Urothelium cell line (cell line): ENCODE results near the gene OLFM1.

Source experiments
- DNase-seq: peaks from one replicate; pipeline ENCODE4 v3.0.0; 2011; ENCODE audit warnings: low spot score, mixed read lengths
- FAIRE-seq: peaks from 2 replicates; lab custom pipeline; 2011; peaks lifted over from hg19 to GRCh38; lab: Jason Lieb, UNC

The OLFM1 gene

GRCh38 chr9:135087899-135088347 is 455 bp downstream of the OLFM1 start:
- DNase-seq (no peak), FAIRE-seq (no peak)

DNA sequence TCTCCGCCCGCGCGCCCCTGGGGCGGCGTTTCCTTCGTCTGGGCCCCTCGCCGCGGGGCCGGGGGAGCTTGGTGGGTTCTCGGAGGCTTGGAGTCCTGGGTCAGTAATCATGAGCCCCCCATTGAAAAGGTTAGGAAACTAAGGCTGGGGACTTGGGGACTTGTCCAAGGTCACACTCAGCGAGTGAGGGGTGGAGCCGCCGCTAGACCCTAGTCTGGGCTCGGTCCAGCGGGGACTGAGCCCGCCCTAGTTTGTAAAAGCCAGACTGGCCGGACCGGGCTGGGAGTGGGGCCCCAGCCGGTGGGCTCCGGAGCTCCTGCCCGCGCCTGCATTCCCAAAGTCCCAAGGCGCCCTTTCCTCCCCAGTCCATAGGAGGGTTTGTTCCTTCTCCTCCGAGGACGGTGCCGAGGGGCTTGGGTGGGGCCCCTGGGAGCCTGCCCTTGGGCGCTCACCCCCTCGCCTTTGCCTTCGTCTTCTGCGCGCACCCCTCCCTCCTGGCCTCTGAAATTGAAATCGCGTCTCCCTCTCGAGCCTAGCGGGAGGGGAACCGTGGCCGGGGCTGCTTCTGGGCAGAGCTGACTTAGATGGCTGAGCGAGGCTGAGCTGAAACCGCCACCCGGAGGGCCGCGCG is 995 bp downstream of the OLFM1 start:
- DNase-seq (no peak), FAIRE-seq (no peak)

- DNase-seq = no peak
- FAIRE-seq = no peak
These were observed 1.7 kb downstream of the OLFM1 start for GRCh38 chr9:135088979-135089847.

DNA sequence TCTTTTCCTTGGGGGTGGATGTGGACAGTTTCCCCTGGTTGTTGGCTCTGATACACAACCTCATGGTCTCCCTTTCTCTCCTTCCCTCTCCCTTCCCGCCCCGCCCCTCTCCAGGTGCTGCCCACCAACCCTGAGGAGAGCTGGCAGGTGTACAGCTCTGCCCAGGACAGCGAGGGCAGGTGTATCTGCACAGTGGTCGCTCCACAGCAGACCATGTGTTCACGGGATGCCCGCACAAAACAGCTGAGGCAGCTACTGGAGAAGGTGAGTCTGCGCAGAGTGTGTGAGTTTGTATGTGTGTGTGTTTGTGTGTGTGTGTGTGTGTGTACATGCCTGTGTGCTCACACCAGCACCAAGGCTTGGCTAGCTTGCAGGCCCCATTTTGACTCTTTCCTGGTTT is 2.6 kb downstream of the OLFM1 start:
- DNase-seq (no peak), FAIRE-seq (no peak)

GRCh38 chr9:135090547-135090946 is 3.1 kb downstream of the OLFM1 start:
- peak; percentile 30 for DNase-seq
- FAIRE-seq = no peak

- peak; percentile 99 for FAIRE-seq
These were observed 4.1 kb downstream of the OLFM1 start for GRCh38 chr9:135091545-135091944.

DNA sequence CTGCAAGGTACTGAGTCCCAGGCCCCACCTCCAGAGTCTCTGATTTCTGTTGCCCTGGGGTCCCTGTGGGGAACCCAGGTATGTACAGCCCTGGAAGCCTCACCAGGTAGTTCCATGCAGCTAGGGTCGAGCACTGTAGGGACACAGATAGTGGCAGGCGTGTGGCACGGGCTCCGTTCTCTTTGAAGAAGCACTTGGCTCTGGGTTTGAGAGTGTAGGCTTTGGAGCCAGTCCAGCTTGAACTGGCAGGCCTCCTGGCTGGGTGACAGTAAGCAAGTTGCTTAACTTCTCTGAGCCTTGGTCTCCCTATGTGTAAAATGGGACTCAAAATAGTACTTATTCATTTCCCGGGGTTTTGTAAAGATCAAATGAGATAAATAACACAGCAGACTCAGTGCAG is 5.6 kb downstream of the OLFM1 start:
- no peak for FAIRE-seq
- DNase-seq = no peak

More at GRCh38 chr9:135091545-135091944, 4.1 kb downstream of the OLFM1 start:
- DNase-seq = no peak

- FAIRE-seq (no peak), DNase-seq (no peak)
These were observed 6.6 kb downstream of the OLFM1 start for GRCh38 chr9:135093911-135094584.

DNA sequence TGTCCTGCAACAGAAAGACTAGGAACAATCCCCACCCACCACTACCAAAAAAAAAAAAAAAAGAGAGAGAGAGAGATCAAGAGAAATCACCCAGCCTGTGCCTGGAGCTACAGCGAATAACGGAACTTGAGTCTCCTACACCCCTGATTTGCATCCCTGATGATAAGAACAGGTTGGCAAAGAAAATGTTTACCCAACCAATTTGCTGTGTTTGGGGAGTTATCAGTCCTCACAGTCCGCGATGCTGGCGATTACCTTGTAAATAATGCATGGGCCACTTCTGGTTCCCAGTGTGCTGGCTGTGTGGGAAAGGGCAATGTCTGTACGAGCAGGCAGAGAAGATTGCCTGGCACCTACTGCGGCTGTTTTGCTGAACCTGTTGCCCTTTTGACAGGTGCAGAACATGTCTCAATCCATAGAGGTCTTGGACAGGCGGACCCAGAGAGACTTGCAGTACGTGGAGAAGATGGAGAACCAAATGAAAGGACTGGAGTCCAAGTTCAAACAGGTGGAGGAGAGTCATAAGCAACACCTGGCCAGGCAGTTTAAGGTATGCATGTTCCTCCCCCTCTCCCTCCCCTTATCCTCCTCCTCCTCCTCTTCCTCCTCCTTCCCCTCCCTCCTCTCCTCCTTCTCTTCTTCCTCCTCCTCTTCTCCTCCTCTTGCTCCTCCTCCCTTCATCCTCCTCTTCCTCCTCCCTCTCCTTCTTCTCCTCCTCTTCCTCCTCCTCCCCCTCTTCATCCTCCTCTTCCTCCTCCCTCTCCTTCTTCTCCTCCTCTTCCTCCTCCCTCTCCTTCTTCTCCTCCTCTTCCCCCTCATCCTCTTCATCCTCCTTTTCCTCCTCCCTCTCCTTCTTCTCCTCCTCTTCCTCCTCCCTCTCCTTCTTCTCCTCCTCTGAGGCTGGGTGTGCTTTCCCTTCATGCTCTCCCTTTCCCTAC is 8.3 kb downstream of the OLFM1 start:
- FAIRE-seq (no peak), DNase-seq (no peak)

DNA sequence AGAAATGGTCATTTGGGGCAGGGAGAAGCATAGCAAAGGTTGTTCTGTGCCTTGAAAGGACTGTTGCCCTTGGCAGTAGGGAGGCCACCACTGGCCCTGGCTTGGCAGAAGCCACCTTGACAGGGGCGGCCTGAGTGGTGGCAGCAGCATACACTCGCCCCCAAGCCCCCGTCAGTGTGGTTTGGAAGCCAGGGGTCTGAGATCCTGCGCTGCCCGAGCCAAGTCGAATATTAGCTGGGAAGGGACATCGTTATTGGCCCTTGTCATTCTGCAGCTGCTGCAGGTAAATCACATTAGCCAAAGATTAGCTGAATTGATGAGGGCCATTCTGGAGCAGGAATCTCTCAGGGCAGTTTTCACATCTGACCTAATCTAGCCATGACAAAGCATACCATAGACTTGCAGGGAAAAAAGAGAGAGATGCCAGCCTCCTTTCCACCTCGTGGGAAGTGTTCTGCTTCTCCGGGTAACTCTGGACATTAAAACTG is 9.0 kb downstream of the OLFM1 start:
- no peak for DNase-seq
- no peak for FAIRE-seq

GRCh38 chr9:135098400-135099105 is 11.1 kb downstream of the OLFM1 start:
- FAIRE-seq = peak; percentile 50

DNA sequence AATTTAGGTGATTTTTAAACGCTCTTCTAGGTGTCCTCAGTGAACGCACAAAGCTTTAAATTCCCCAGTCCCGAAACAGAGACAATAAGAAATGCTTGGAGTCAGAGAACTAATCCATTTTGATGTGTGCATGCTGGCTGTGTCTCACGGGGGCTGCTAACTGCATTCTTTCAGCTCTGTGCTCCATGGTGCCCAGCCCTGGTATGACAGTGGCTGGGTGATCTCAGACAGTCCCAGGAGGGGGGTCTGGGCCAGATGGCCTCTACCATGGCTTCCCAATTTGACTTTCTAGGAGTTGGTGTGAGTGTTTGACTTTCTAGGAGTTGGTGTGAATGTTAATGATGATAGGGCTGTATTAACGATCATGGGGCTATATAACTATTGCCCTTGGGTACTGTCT is 12.1 kb downstream of the OLFM1 start:
- DNase-seq (no peak), FAIRE-seq (no peak)

More at GRCh38 chr9:135098400-135099105, 11.1 kb downstream of the OLFM1 start:
- peak; percentile 57 for DNase-seq

DNA sequence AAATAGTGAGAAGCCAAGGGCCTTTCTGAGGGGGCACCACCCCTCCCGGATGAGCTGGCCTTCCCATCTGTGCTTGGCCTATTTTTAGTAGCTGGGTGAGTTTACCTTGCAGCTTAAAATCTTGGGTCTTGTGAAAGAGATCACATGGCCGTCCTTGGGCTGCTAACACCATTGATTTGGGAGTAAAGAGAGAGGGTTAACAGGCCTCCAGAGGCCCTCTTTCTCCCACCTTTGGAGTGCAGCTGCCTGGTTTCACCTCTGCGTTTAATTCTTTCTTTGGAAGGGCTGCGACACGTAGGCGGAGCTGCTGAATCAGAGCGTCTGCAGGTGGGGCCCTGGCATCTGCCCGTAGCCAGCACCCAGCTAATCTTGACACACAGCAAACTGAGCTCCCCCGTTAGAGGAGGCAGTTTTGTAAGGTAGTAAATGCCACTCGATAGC is 12.8 kb downstream of the OLFM1 start:
- no peak for FAIRE-seq
- no peak for DNase-seq

- FAIRE-seq (no peak), DNase-seq (no peak)
These were observed 13.4 kb downstream of the OLFM1 start for GRCh38 chr9:135100725-135101410.

DNA sequence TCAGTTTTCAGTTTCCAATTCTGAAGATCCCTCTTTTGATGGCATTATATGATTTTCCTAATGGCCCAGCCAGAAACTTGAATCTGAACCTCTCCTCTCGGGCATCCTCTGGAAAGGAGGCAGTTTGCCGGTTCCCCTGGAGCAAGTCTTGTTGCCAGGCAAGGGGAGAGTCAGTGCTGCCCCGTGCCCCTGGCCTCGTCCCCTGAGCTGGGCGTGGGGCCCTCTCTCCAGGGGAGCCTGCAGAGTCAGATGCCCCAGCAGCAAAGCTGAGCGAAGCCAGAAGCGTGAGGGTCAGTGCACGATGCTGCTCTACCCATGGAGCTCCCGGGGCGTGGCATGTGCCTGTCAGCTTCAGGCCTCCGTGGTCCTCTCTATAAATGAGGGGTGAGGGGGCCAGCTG is 14.0 kb downstream of the OLFM1 start:
- DNase-seq (no peak), FAIRE-seq (no peak)

- no peak for FAIRE-seq
- DNase-seq = no peak
These were observed 14.5 kb downstream of the OLFM1 start for GRCh38 chr9:135101926-135102325.

- DNase-seq = no peak
- no peak for FAIRE-seq
These were observed 14.9 kb downstream of the OLFM1 start for GRCh38 chr9:135102331-135102730.

DNA sequence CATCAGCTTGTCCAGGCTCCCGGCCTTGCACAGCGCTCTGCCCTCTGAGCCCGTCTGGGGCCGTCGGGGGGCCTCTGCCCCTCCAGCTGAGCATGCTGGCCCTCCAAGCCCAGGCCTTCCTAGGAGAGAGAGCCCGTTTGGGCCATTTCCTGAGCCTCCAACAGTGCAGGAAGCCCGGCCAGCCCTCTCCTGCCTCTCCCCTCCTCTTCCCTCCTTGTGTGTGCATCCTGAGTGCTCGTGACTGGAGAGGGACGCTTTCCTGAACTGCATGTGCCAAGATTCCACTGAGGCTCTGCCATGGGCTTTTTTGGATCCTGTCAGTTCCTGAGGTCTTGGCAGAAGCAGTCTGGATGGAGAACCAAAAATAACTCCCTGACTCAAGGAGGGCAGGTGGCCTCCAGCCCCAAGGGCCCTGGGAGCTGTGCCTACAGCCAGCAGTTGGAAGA is 15.6 kb downstream of the OLFM1 start:
- no peak for FAIRE-seq

More for the DNA sequence above, 15.6 kb downstream of the OLFM1 start:
- DNase-seq = no peak
